Stimulated activated CD8-positive, alpha-beta memory T cell treated with anti-CD3 and anti-CD28 coated beads, Interleukin-15, amount 100 ng/mL, for 24 hours (primary cell): ENCODE results near the gene MKNK2.

Experiments
- DNase-seq: peaks from one replicate; pipeline ENCODE4 v3.0.0-alpha.2; 2020; ENCODE audit warnings: low read depth

The MKNK2 gene

GRCh38 chr19:2057484-2058469 is 6.7 kb upstream of the MKNK2 start:
- no peak for DNase-seq

GRCh38 chr19:2056837-2057192 is 5.8 kb upstream of the MKNK2 start:
- DNase-seq: no peak

- no peak for DNase-seq
These were observed 5.1 kb upstream of the MKNK2 start for GRCh38 chr19:2055931-2056836.

- no peak for DNase-seq
These were observed 3.7 kb upstream of the MKNK2 start for GRCh38 chr19:2054763-2055162.

GRCh38 chr19:2053601-2054389 is 2.8 kb upstream of the MKNK2 start:
- no peak for DNase-seq

GRCh38 chr19:2051773-2052704 is 995 bp upstream of the MKNK2 start:
- no peak for DNase-seq

- no peak for DNase-seq
These were observed 574 bp downstream of the MKNK2 start for GRCh38 chr19:2050349-2050990.

GRCh38 chr19:2049741-2050348 is 1.2 kb downstream of the MKNK2 start:
- DNase-seq: no peak

GRCh38 chr19:2048959-2049740 is 1.9 kb downstream of the MKNK2 start:
- DNase-seq: no peak

GRCh38 chr19:2048104-2048958 is 2.7 kb downstream of the MKNK2 start:
- DNase-seq: no peak

- DNase-seq: no peak
These were observed 3.5 kb downstream of the MKNK2 start for GRCh38 chr19:2047449-2048103.

GRCh38 chr19:2047076-2047448 is 4.0 kb downstream of the MKNK2 start:
- DNase-seq: no peak

GRCh38 chr19:2046046-2046907 is 4.8 kb downstream of the MKNK2 start:
- no peak for DNase-seq

GRCh38 chr19:2045501-2046045 is 5.5 kb downstream of the MKNK2 start:
- DNase-seq: no peak

GRCh38 chr19:2044709-2045500 is 6.1 kb downstream of the MKNK2 start:
- no peak for DNase-seq
